HepG2 (cell line): ENCODE measurements around the gene TBC1D22A. TPM values are rescaled to one million over a fixed set of nuclear protein-coding genes. Genes with fewer than 3 reads are reported as not detected.

Experiments used
- BORCS8-MEF2B ChIP-seq: sonication (generic); formaldehyde crosslinking; IDR thresholded peaks from 2 replicates; pipeline ENCODE4 v1.8.0; 2022; ENCODE audit warnings: mild to moderate bottlenecking, missing genetic modification reagents
- E2F1 ChIP-seq: sonication (generic); formaldehyde crosslinking; IDR thresholded peaks from 2 replicates; pipeline ENCODE4 v1.5.0; 2020; ENCODE audit warnings: missing genetic modification reagents
- FOXA1 ChIP-seq, 2 experiments: fragments of 450-650 bp in 1 of 2; sonication (generic) in 1 of 2; formaldehyde crosslinking in 1 of 2; IDR thresholded peaks; 2 replicates each; pipeline versions ENCODE4 v1.4.0 to v1.6.1; 2016 to 2020; ENCODE audit warnings: missing genetic modification reagents in 1 of 2
- KLF12 ChIP-seq: sonication (generic); formaldehyde crosslinking; IDR thresholded peaks from 2 replicates; pipeline ENCODE4 v1.4.0; 2020; ENCODE audit warnings: missing genetic modification reagents, borderline replicate concordance
- KLF16 ChIP-seq, 2 experiments: sonication (generic) in 1 of 2; formaldehyde crosslinking in 1 of 2; IDR thresholded peaks; 2 replicates each; pipeline versions ENCODE4 v1.6.1 to v1.8.0; 2016 to 2023; ENCODE audit warnings: missing genetic modification reagents in 2 of 2, missing compliant biosample characterization in 1 of 2
- MLX ChIP-seq: IDR thresholded peaks from 2 replicates; pipeline ENCODE4 v1.6.1; 2016
- PHB2 ChIP-seq: fragments of 450-650 bp; IDR thresholded peaks from 2 replicates; pipeline ENCODE4 v1.6.1; 2018; ENCODE audit not compliant: partially characterized antibody
- PRDM4 ChIP-seq: sonication (generic); formaldehyde crosslinking; IDR thresholded peaks from 2 replicates; pipeline ENCODE4 v1.9.0; 2021; ENCODE audit warnings: missing genetic modification reagents, borderline replicate concordance
- RAD21 ChIP-seq: fragments of 450-650 bp; formaldehyde crosslinking; IDR thresholded peaks from 2 replicates; pipeline ENCODE4 v1.5.0; 2020; ENCODE audit warnings: mild to moderate bottlenecking
- SMAD1 ChIP-seq: sonication (generic); formaldehyde crosslinking; IDR thresholded peaks from 2 replicates; pipeline ENCODE4 v1.4.0; 2020; ENCODE audit warnings: missing genetic modification reagents, low read depth, mild to moderate bottlenecking, borderline replicate concordance
- STAT5B ChIP-seq: sonication (generic); formaldehyde crosslinking; IDR thresholded peaks from 2 replicates; pipeline ENCODE4 v1.4.0; 2020; ENCODE audit warnings: missing genetic modification reagents
- TCF7L2 ChIP-seq: IDR thresholded peaks from 2 replicates; pipeline ENCODE4 v1.6.1; 2011; ENCODE audit warnings: mild to moderate bottlenecking, low read depth, low read length, moderate library complexity
- ZBTB14 ChIP-seq: sonication (generic); formaldehyde crosslinking; IDR thresholded peaks from 2 replicates; pipeline ENCODE4 v1.4.0; 2020; ENCODE audit warnings: missing genetic modification reagents
- ZBTB26 ChIP-seq: IDR thresholded peaks from 2 replicates; pipeline ENCODE4 v1.6.1; 2016; ENCODE audit warnings: missing compliant biosample characterization, missing genetic modification reagents, borderline replicate concordance
- ZBTB7B ChIP-seq: sonication (generic); formaldehyde crosslinking; IDR thresholded peaks from 2 replicates; pipeline ENCODE4 v1.4.0; 2020; ENCODE audit warnings: missing genetic modification reagents
- ZNF101 ChIP-seq: sonication (generic); formaldehyde crosslinking; IDR thresholded peaks from 2 replicates; pipeline ENCODE4 v1.4.0; 2020; ENCODE audit warnings: mild to moderate bottlenecking, low read depth, missing genetic modification reagents, borderline replicate concordance
- ZNF619 ChIP-seq: sonication (generic); formaldehyde crosslinking; IDR thresholded peaks from 2 replicates; pipeline ENCODE4 v1.4.0; 2020; ENCODE audit warnings: mild to moderate bottlenecking, missing genetic modification reagents
- ZNF737 ChIP-seq: sonication (generic); formaldehyde crosslinking; IDR thresholded peaks from 2 replicates; pipeline ENCODE4 v1.5.0; 2020; ENCODE audit warnings: missing genetic modification reagents, mild to moderate bottlenecking, borderline replicate concordance
- ZNF75D ChIP-seq: sonication (generic); formaldehyde crosslinking; IDR thresholded peaks from 2 replicates; pipeline ENCODE4 v1.8.1; 2023; ENCODE audit warnings: missing genetic modification reagents, mild to moderate bottlenecking, borderline replicate concordance
- ZNF761 ChIP-seq: sonication (generic); formaldehyde crosslinking; conservative IDR thresholded peaks from 2 replicates; pipeline ENCODE4 v1.4.0; 2020; ENCODE audit warnings: mild to moderate bottlenecking, missing genetic modification reagents
- ZNF784 ChIP-seq: sonication (generic); formaldehyde crosslinking; IDR thresholded peaks from 2 replicates; pipeline ENCODE4 v1.5.1; 2020; ENCODE audit warnings: missing genetic modification reagents, mild to moderate bottlenecking, borderline replicate concordance
- polyA plus RNA-seq, 8 experiments: library from polyadenylated mRNA; depleted of rRNA in 3 of 8; stranded (reverse) in 7 of 8; unstranded in 1 of 8; fragments of >200 nt; fragmentation: Illumina TruSeq in 4 of 8; extraction: Trizol in 4 of 8; gene quantifications; 2 replicates each; pipeline versions ENCODE4 v1.2.1 to v1.2.3, GENCODE V29; 2011 to 2016; ENCODE audit warnings: low read depth in 4 of 8, missing spikeins in 1 of 8, mixed read lengths in 1 of 8; ENCODE audit not compliant: insufficient read depth in 1 of 8
- total RNA-seq, 5 experiments: library from RNA; depleted of rRNA; stranded (reverse); fragments of >200 nt; fragmentation: Illumina TruSeq; extraction: Trizol; gene quantifications; 2 replicates each; pipeline ENCODE4 v1.2.3, GENCODE V29; 2016; ENCODE audit warnings: low read depth in 1 of 5

The TBC1D22A gene
- total and polyA plus RNA-seq, 2 of the 13 experiments (the other 11 are each of a cell fraction or from before 2014, with no cell fraction given), result 17.3 to 18.0 TPM

GRCh38 chr22:46936378-46936903 lies 174.0 kb downstream of the TBC1D22A start (continued):
- TF ChIP-seq MLX (CRISPR knock-in tag) (no peak), ZBTB26 (CRISPR knock-in tag) (no peak; the same call in 1 of the 2 replicates), KLF16 (CRISPR knock-in tag; IDR thresholded peaks at IDR 0.05) (0 out of 4 replicates have a peak, but pooled peaks of 1 of the 2 experiments have one; percentile 9), KLF12 (CRISPR knock-in tag) (0 out of 2 replicates have a peak, but pooled peaks have one; percentile 13), ZNF737 (CRISPR knock-in tag) (no peak), E2F1 (peak; percentile 48; the same call in 1 of the 2 replicates), ZNF619 (CRISPR knock-in tag) (no peak), ZNF761 (CRISPR knock-in tag) (no peak), RAD21 (CRISPR knock-in tag) (no peak), STAT5B (CRISPR knock-in tag) (no peak), SMAD1 (no peak), PRDM4 (CRISPR knock-in tag) (no peak), PHB2 (no peak), ZBTB7B (CRISPR knock-in tag) (no peak), ZNF784 (CRISPR knock-in tag) (no peak), BORCS8-MEF2B (no peak), ZBTB14 (CRISPR knock-in tag) (no peak), TCF7L2 (no peak), FOXA1 (IDR thresholded peaks at IDR 0.05) (no peak), FOXA1 (CRISPR knock-in tag; IDR thresholded peaks at IDR 0.05) (no peak), ZNF75D (CRISPR knock-in tag) (no peak), ZNF101 (no peak)
